HL-60 (cell line): ENCODE measurements around the gene TMEM151A.

Source experiments
- CTCF ChIP-seq: IDR thresholded peaks from one replicate; pipeline ENCODE4 v1.5.1; 2011; ENCODE audit warnings: low read length, control low read depth, inconsistent platforms; ENCODE audit not compliant: insufficient read depth
- REST ChIP-seq: IDR thresholded peaks from 2 replicates; pipeline ENCODE4 v1.6.1; 2012; ENCODE audit warnings: low read depth; ENCODE audit not compliant: insufficient replicate concordance

GRCh38 chr11:66315498-66315885 is 23.8 kb downstream of the TMEM151A start:
- TF ChIP-seq REST: no peak
- no peak for TF ChIP-seq CTCF
